SK-N-SH (cell line): ENCODE measurements around the gene ARHGEF25.

Source experiments
- CTCF ChIP-seq: fragments of 200-600 bp; sonication (generic); IDR thresholded peaks from 2 replicates; pipeline ENCODE4 v1.6.1; 2017; ENCODE audit warnings: antibody characterized with exemption, mild to moderate bottlenecking, moderate library complexity
- MEF2A ChIP-seq: IDR thresholded peaks from 2 replicates; pipeline ENCODE4 v1.4.0; 2012; ENCODE audit warnings: low read depth, borderline replicate concordance
- MXI1 ChIP-seq: IDR thresholded peaks from 2 replicates; pipeline ENCODE4 v1.6.1; 2012; ENCODE audit warnings: mild to moderate bottlenecking, low read depth, low read length, improper control_type of control experiment
- POLR2AphosphoS5 ChIP-seq: IDR thresholded peaks from 2 replicates; pipeline ENCODE4 v1.6.1; 2012; ENCODE audit warnings: low read depth, low read length
- REST ChIP-seq: IDR thresholded peaks from 2 replicates; pipeline ENCODE4 v1.6.1; 2012; ENCODE audit warnings: mild to moderate bottlenecking, low read depth, low read length, moderate library complexity
- RFX5 ChIP-seq: IDR thresholded peaks from 2 replicates; pipeline ENCODE4 v1.6.1; 2012; ENCODE audit warnings: mild to moderate bottlenecking, improper control_type of control experiment, low read length
- TAF1 ChIP-seq: IDR thresholded peaks from 2 replicates; pipeline ENCODE4 v1.6.1; 2012; ENCODE audit warnings: low read depth, mild to moderate bottlenecking, low read length, moderate library complexity, borderline replicate concordance
- YY1 ChIP-seq: IDR thresholded peaks from 2 replicates; pipeline ENCODE4 v1.4.0; 2012; ENCODE audit warnings: low read depth, mild to moderate bottlenecking

GRCh38 chr12:57632073-57632957 is 21.1 kb downstream of the ARHGEF25 start:
- TF ChIP-seq CTCF = no peak
- TF ChIP-seq TAF1 = no peak
- TF ChIP-seq REST = no peak
- no peak for TF ChIP-seq POLR2AphosphoS5
- TF ChIP-seq MEF2A = no peak
- 0 out of 2 replicates have a peak, but pooled peaks have one; percentile 8 for TF ChIP-seq MXI1
- no peak for TF ChIP-seq YY1
- TF ChIP-seq RFX5 = no peak
